Measurements from ENCODE around the gene ANKRD30B.
"Not testable (repeated sequence)": the region's sequence is repeated elsewhere in the genome, so short reads cannot be mapped to it uniquely, and the experiment has no call there.

Gene ANKRD30B

GRCh38 chr18:14747513-14748474 is at the start of gene ANKRD30B:
ANKRD30B (plus strand) TSS chr18:14748172; CDS start chr18:14748420, 248 bp downstream.
- DNase-seq: no peak

GRCh38 chr18:14701286-14702040 is 46.5 kb upstream of the ANKRD30B start:
- not testable (repeated sequence) for DNase-seq

- not testable (repeated sequence) for DNase-seq
Measured at GRCh38 chr18:14709761-14710160, 38.2 kb upstream of the ANKRD30B start.

DNA sequence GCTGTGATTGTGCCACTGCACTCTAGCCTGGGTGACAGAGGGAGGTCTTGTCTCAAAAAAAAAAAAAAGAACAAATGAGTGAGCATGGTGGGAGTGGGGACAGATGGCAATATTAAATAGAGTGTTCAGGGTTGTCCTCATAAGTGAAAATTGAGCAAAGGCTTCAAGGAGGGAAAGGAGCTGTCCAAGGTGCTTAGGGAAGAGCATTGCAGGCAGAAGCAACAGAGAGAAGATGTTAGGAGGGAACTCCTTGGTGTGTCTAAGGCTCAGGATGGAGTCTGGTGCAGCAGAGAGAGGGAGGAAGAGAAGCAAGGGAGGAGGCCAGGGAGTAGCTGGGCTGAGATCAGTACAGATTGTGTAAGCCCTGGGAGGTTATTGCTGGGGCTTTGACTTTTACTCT is 26.4 kb upstream of the ANKRD30B start:
- DNase-seq: not testable (repeated sequence)

GRCh38 chr18:14739056-14739455 is 8.9 kb upstream of the ANKRD30B start:
- not testable (repeated sequence) for DNase-seq

- DNase-seq: no peak
Measured at GRCh38 chr18:14746897-14747296, 1.1 kb upstream of the ANKRD30B start.

- no peak for DNase-seq
Measured at GRCh38 chr18:14748496-14748895, 524 bp downstream of the ANKRD30B start.

DNA sequence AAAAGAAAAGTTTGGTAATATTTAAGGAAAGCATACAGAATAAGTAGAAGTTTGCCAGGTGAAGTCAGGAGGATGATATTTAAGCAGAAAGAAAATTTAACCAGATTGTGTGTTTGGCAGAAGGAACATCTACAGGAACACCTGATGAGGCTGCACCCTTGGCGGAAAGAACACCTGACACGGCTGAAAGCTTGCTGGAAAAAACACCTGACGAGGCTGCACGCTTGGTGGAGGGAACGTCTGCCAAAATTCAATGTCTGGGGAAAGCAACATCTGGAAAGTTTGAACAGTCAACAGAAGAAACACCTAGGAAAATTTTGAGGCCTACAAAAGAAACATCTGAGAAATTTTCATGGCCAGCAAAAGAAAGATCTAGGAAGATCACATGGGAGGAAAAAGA is 15.6 kb downstream of the ANKRD30B start:
- DNase-seq: not testable (repeated sequence)

DNA sequence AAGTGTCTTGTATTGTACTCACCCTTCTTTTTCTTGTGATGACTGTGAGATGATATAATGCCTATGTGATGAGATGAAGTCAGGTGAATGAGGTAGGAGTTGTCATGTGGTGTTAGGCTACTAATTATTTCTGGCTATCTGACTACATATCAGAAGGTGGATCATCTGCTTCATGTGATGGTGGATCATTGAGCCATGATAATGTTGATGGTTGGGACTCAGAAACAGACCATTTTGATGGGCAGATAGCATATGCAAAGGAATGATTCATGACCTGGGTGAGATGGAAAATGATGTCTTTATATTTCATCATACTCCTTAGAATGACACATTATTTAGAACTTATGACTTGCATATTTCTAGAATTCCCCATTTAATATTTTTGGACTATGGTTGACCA is 19.5 kb downstream of the ANKRD30B start:
- no peak for DNase-seq

DNA sequence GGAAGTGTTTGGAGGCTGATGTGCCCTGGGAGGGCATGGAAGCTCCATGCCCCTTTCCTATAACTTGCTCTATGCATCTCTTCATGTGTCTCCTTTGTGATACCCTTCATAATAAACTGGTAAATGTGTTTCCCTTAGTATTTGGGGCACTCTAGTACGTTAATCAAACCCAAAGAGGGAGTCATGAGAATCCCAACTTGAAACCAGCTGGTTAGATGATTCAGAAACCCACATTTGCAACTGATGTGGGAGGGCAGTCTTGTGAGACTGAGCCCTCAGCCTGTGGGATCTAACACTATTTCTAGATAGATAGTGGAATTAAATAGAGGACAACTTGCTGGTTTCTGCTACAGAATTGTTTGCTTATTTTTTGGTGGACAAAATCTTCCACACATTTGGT is 20.3 kb downstream of the ANKRD30B start:
- DNase-seq: no peak

GRCh38 chr18:14769381-14769780 is 21.4 kb downstream of the ANKRD30B start:
- no peak for DNase-seq

DNA sequence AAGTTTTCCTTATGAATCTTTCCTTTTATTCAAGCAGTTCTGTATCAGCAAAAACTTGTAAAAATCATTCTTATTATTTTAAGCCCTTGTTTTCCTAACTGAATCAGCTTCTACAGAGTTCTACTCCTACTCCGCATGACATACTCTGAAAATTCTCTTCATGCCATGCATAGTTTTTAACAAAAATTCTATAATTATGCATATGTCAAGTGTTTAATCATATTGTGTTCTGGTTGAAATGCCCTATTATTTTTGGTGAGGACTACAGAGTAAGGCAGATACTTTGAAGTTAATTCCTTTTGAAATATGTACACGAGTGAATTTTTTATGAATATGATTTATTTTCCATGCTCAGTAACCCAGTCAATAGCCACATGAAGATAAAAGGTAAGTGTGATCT is 28.8 kb downstream of the ANKRD30B start:
- DNase-seq: no peak

GRCh38 chr18:14781671-14782070 is 33.7 kb downstream of the ANKRD30B start:
- no peak for DNase-seq

- DNase-seq: no peak
Measured at GRCh38 chr18:14784133-14784532, 36.2 kb downstream of the ANKRD30B start.

DNA sequence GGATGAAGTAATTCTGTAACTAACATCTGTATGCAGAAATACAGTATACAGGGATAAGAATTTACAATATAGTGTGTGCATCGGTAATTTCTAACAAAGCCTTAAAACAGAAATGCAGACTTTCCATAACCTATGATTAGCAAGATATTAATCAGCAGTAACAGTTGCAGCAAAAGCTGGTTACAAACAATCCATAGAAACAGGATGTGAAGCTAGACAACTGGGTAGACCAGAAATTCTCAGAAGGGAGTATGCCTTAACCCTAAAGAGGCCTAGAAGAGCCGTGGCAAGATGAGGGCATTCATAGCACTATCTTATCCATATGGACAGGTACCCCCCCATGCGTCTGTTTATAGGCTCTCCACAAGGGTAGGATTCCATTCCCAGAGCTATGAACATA is 48.9 kb downstream of the ANKRD30B start:
- not testable (repeated sequence) for DNase-seq

DNA sequence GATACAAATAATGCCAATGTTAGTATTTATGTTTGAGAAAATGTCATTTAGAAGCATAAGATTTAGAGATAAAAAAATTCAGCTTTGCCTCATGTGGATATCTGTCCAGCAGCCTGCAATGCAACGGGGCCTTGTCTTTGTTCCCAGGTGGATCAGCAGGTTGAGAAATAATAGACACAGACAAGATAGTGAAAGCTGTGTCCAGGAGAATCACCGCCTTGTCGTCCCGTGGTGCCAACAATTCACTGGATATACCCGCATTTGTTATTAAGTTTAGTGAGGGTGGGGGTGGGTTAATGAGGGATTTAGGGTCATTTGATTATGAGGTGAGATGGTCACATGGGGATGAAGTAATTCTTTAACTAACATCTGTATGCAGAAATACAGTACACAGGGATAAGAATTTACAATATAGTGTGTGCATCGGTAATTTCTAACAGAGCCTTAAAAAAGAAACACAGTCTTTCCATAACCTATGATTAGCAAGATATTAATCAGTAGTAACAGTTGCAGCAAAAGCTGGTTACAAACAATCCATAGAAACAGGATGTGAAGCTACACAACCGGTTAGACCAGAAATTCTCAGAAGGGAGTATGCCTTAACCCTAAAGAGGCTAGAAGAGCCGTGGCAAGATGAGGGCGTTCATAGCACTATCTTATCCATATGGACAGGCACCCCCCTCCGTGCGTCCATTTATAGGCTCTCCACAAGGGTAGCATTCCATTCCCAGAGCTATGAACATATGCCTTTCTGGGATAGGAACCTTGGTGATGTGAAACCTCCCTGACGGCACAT is 50.2 kb downstream of the ANKRD30B start:
- not testable (repeated sequence) for DNase-seq

DNA sequence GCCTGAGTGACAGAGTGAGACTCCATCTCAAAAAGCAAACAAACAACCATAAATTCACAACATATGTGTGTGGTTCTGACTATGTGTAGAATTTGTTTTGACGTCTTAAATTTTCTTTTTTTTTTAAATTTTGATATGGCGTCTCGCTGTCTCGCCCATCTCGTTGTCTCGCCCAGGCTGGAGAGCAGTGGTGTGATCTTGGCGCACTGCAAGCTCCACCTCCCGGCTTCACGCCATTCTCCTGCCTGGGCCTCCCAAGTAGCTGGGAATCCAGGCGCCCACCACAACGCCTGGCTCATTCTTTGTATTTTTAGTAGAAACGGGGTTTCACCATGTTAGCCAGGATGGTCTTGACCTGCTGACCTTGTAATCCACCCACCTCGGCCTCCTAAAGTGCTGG is 63.1 kb downstream of the ANKRD30B start:
- not testable (repeated sequence) for DNase-seq

- not testable (repeated sequence) for DNase-seq
Measured at GRCh38 chr18:14826972-14827632, 79.1 kb downstream of the ANKRD30B start.

- DNase-seq: not testable (repeated sequence)
Measured at GRCh38 chr18:14841607-14842006, 93.6 kb downstream of the ANKRD30B start.

- DNase-seq: not testable (repeated sequence)
Measured at GRCh38 chr18:14851533-14851932, 103.6 kb downstream of the ANKRD30B start.

- not testable (repeated sequence) for DNase-seq
Measured at GRCh38 chr18:14855634-14856033, 107.7 kb downstream of the ANKRD30B start.

DNA sequence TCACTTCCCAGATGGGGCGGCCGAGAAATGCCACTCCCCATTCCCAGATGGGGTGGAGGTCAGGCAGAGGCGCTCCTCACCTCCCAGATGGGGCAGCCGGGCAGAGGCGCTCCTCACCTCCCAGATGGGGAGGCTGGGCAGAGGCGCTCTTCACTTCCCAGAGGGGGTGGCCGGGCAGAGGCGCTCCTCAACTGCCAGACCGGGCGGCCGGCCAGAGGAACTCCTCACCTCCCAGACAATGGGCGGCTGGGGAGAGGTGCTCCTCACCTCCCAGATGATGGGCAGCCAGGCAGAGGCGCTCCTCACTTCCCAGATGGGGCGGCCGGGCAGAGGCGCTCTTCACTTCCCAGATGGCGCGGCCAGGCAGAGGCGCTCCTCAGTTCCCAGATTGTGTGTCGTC is 108.3 kb downstream of the ANKRD30B start:
- DNase-seq: not testable (repeated sequence)
